HepG2 (cell line): ENCODE measurements around the gene GPLD1. TPM values are rescaled to one million over a fixed set of nuclear protein-coding genes. Genes with fewer than 3 reads are reported as not detected.

Source experiments
- ATAC-seq: fragments of 200-7000 bp; cut with Tn5 transposase; 3 replicates; pipeline ENCODE4 v1.9.1; 2020; ENCODE audit warnings: mild to moderate bottlenecking, moderate library complexity
- BruUV-seq: library from RNA; stranded (reverse); fragments of 400-500 nt; replicated peaks from 2 replicates; lab custom pipeline; 2021; lab: Mats Ljungman, UMichigan
- CTCF ChIA-PET: fragments of 300-600 bp; formaldehyde crosslinking; extraction: SDS; loops from one replicate; lab custom pipeline; 2021; ENCODE audit warnings: low total read pairs, inconsistent platforms, low intra/inter-chr PET ratio; lab: Yijun Ruan, JAX
- POLR2A ChIA-PET: fragments of 350-600 bp; sonication (Branson Sonifier 250); formaldehyde crosslinking; loops from one replicate; lab custom pipeline; 2020; ENCODE audit warnings: antibody characterized with exemption, inconsistent platforms; lab: Yijun Ruan, JAX
- DNase-seq: peaks from one replicate; pipeline ENCODE4 v3.0.0-alpha.2; 2015; ENCODE audit warnings: low spot score
- FAIRE-seq: peaks from 3 replicates; lab custom pipeline; 2011; peaks lifted over from hg19 to GRCh38; lab: Jason Lieb, UNC
- H2AFZ ChIP-seq: one replicate; pipeline ENCODE4 v1.6.1; 2011; ENCODE audit warnings: low read length, inconsistent platforms
- H3K27ac ChIP-seq: fragments of 300-600 bp; 3 replicates; pipeline ENCODE4 v1.8.0; 2011; ENCODE audit warnings: mixed run types, mild to moderate bottlenecking, mixed read lengths, low read length, inconsistent platforms; ENCODE audit not compliant: insufficient read depth; ENCODE audit errors: extremely low read length
- H3K27me3 ChIP-seq, 2 experiments: fragments of 200-600 bp in 1 of 2; 2 replicates in 1 of 2; 3 replicates in 1 of 2; pipeline versions ENCODE4 v1.6.0 to v1.8.0; 2011; ENCODE audit warnings: low read length in 2 of 2, mild to moderate bottlenecking in 2 of 2, moderate library complexity in 2 of 2, inconsistent platforms in 1 of 2; ENCODE audit not compliant: insufficient read depth in 2 of 2, control insufficient read depth in 1 of 2
- H3K36me3 ChIP-seq, 2 experiments: fragments of 200-600 bp in 1 of 2; replicated peaks in 1 of 2; 2 replicates in 1 of 2; 3 replicates in 1 of 2; pipeline versions ENCODE4 v1.5.1 to v1.8.0; 2011; ENCODE audit warnings: low read length in 2 of 2, inconsistent platforms in 1 of 2; ENCODE audit not compliant: insufficient read depth in 2 of 2, control insufficient read depth in 1 of 2
- H3K4me1 ChIP-seq: 2 replicates; pipeline ENCODE4 v1.5.1; 2012; ENCODE audit warnings: low read length, inconsistent platforms; ENCODE audit not compliant: insufficient read depth
- H3K4me2 ChIP-seq: 2 replicates; pipeline ENCODE4 v1.6.0; 2011; ENCODE audit warnings: low read depth, low read length, inconsistent platforms
- H3K4me3 ChIP-seq, 3 experiments: fragments of 200-600 bp in 1 of 3; sonication (generic), shearing (Covaris generic) in 1 of 3; replicated peaks in 1 of 3; 2 replicates each; pipeline ENCODE4 v1.5.1; 2011 to 2016; ENCODE audit warnings: low read length in 3 of 3, inconsistent platforms in 2 of 3, low read depth in 2 of 3, mild to moderate bottlenecking in 2 of 3, control low read depth in 1 of 3, mixed read lengths in 1 of 3; ENCODE audit not compliant: insufficient read depth in 1 of 3
- H3K79me2 ChIP-seq: one replicate; pipeline ENCODE4 v1.6.1; 2011; ENCODE audit warnings: low read length, inconsistent platforms; ENCODE audit not compliant: insufficient read depth
- H3K9ac ChIP-seq: 2 replicates; pipeline ENCODE4 v1.6.0; 2011; ENCODE audit warnings: mild to moderate bottlenecking, low read depth, low read length, inconsistent platforms; ENCODE audit not compliant: insufficient read depth
- H3K9me3 ChIP-seq: 2 replicates; pipeline ENCODE4 v1.5.1; 2012; ENCODE audit warnings: mild to moderate bottlenecking, low read length
- H4K20me1 ChIP-seq: 2 replicates; pipeline ENCODE4 v1.6.0; 2011; ENCODE audit warnings: inconsistent platforms, mild to moderate bottlenecking, low read length, moderate library complexity; ENCODE audit not compliant: insufficient read depth
- CEBPB ChIP-seq: IDR thresholded peaks from 2 replicates; pipeline ENCODE4 v1.6.1; 2011; ENCODE audit warnings: low read depth, low read length, improper control_type of control experiment, borderline replicate concordance
- DMAP1 ChIP-seq: IDR thresholded peaks from 2 replicates; pipeline ENCODE4 v1.6.1; 2016
- NCOA2 ChIP-seq: sonication (generic); formaldehyde crosslinking; IDR thresholded peaks from 2 replicates; pipeline ENCODE4 v1.8.0; 2022; ENCODE audit warnings: inconsistent platforms
- NFKBIZ ChIP-seq: IDR thresholded peaks from 2 replicates; pipeline ENCODE4 v1.6.1; 2018; ENCODE audit warnings: missing genetic modification reagents, missing compliant biosample characterization
- PITX1 ChIP-seq: sonication (generic); formaldehyde crosslinking; IDR thresholded peaks from 2 replicates; pipeline ENCODE4 v1.5.1; 2020; ENCODE audit warnings: mild to moderate bottlenecking, missing genetic modification reagents
- POLR2A ChIP-seq, 2 experiments: IDR thresholded peaks; 2 replicates each; pipeline ENCODE4 v1.6.1; 2011; ENCODE audit warnings: low read depth in 2 of 2, low read length in 2 of 2, mild to moderate bottlenecking in 1 of 2, moderate library complexity in 1 of 2; ENCODE audit not compliant: insufficient read depth in 1 of 2
- POLR2AphosphoS2 ChIP-seq: IDR thresholded peaks from 2 replicates; pipeline ENCODE4 v1.6.1; 2011; ENCODE audit warnings: low read depth, low read length, improper control_type of control experiment
- RFX5 ChIP-seq: IDR thresholded peaks from 2 replicates; pipeline ENCODE4 v1.6.1; 2011; ENCODE audit warnings: low read depth, low read length, improper control_type of control experiment
- SIX4 ChIP-seq: sonication (generic); formaldehyde crosslinking; IDR thresholded peaks from 2 replicates; pipeline ENCODE4 v1.4.0; 2020; ENCODE audit warnings: missing genetic modification reagents
- YY1 ChIP-seq: IDR thresholded peaks from 2 replicates; pipeline ENCODE4 v1.6.1; 2011; ENCODE audit warnings: low read length, low read depth, moderate library complexity, mild to moderate bottlenecking; ENCODE audit not compliant: insufficient read depth, insufficient replicate concordance
- ZFYVE20 ChIP-seq: sonication (generic); formaldehyde crosslinking; IDR thresholded peaks from 2 replicates; pipeline ENCODE4 v1.8.0; 2023; ENCODE audit warnings: low read depth, mild to moderate bottlenecking, moderate library complexity, missing genetic modification reagents, borderline replicate concordance
- ZMAT3 ChIP-seq: sonication (generic); formaldehyde crosslinking; conservative IDR thresholded peaks from 2 replicates; pipeline ENCODE4 v1.7.0; 2021; ENCODE audit warnings: missing genetic modification reagents
- ZNF10 ChIP-seq: sonication (generic); formaldehyde crosslinking; IDR thresholded peaks from 2 replicates; pipeline ENCODE4 v1.4.0; 2020; ENCODE audit warnings: mild to moderate bottlenecking, low read depth, missing genetic modification reagents, borderline replicate concordance
- ZNF3 ChIP-seq: IDR thresholded peaks from 2 replicates; pipeline ENCODE4 v1.7.0; 2017; ENCODE audit warnings: inconsistent platforms
- WGBS: methylation state at CpG from one replicate; pipeline ENCODE4 v1.1.6; 2017; ENCODE audit warnings: low lambda C conversion rate; 5-methylcytosine and 5-hydroxymethylcytosine counted together
- in situ Hi-C: cut with HindIII; loops from 2 replicates; pipeline ENCODE4 v1.10.0; 2017; ENCODE audit warnings: low pct_unique_long_range_greater_than_20kb; ENCODE audit not compliant: extremely low pct_ligation_motif_present
- intact Hi-C: fragments of 100-400 bp; cut with micrococcal nuclease; formaldehyde crosslinking; loops from one replicate; pipeline ENCODE4 v1.10.0; 2022; ENCODE audit not compliant: unreplicated experiment
- polyA plus RNA-seq, 8 experiments: library from polyadenylated mRNA; depleted of rRNA in 3 of 8; stranded (reverse) in 7 of 8; unstranded in 1 of 8; fragments of >200 nt; fragmentation: Illumina TruSeq in 4 of 8; extraction: Trizol in 4 of 8; gene quantifications; 2 replicates each; pipeline versions ENCODE4 v1.2.1 to v1.2.3, GENCODE V29; 2011 to 2016; ENCODE audit warnings: low read depth in 4 of 8, missing spikeins in 1 of 8, mixed read lengths in 1 of 8; ENCODE audit not compliant: insufficient read depth in 1 of 8
- total RNA-seq, 5 experiments: library from RNA; depleted of rRNA; stranded (reverse); fragments of >200 nt; fragmentation: Illumina TruSeq; extraction: Trizol; gene quantifications; 2 replicates each; pipeline ENCODE4 v1.2.3, GENCODE V29; 2016; ENCODE audit warnings: low read depth in 1 of 5
- TF ChIP-seq, protein P1 (sequence below): sonication (generic); formaldehyde crosslinking; IDR thresholded peaks from 2 replicates; pipeline ENCODE4 v1.5.1; 2020; ENCODE audit warnings: mild to moderate bottlenecking, missing genetic modification reagents, borderline replicate concordance
- TF ChIP-seq, protein P2 (sequence below): IDR thresholded peaks from 2 replicates; pipeline ENCODE4 v1.6.1; 2016; ENCODE audit warnings: missing biosample characterization, missing genetic modification reagents, low read depth
- TF ChIP-seq, protein P3 (sequence below): sonication (generic); formaldehyde crosslinking; IDR thresholded peaks from 2 replicates; pipeline ENCODE4 v1.5.0; 2020; ENCODE audit warnings: mild to moderate bottlenecking, missing genetic modification reagents
- TF ChIP-seq, protein P4 (sequence below): sonication (generic); formaldehyde crosslinking; IDR thresholded peaks from 2 replicates; pipeline ENCODE4 v1.5.0; 2020; ENCODE audit warnings: missing genetic modification reagents

The GPLD1 gene
- total and polyA plus RNA-seq, 2 of the 13 experiments (the other 11 are each of a cell fraction or from before 2014, with no cell fraction given), result 6.2 to 7.6 TPM

DNA sequence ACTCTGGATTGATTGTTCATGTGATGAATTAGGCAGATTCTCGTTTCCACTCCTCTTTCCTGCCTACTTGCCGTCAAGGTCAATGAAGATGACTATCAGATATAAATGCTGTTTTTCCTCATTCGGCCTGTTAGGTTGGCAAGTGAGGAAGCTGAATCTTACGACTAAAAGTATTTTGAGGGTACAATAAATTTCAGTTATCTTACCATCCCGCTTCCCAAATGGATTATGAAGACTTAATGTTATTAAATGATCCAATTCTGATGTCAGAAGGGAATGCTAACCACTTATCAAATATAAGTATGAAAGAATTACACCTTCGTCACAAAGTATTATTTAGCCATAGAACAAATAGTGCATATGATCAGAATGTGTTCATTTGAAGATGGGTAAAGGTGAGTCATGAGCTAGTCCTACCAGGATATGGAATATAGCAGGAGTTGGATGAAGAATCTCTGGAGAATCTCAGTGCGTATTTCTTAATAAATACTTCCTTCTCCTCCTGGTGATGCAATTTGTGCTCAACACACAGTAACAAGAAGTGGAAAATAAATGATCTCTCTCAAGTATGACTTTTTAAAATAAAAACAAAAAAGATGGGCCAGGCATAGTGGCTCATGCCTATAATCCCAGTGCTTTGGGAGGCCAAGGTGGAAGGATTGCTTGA, 4.6 kb downstream of the GPLD1 start (continued):
- TF ChIP-seq, protein P1, sequence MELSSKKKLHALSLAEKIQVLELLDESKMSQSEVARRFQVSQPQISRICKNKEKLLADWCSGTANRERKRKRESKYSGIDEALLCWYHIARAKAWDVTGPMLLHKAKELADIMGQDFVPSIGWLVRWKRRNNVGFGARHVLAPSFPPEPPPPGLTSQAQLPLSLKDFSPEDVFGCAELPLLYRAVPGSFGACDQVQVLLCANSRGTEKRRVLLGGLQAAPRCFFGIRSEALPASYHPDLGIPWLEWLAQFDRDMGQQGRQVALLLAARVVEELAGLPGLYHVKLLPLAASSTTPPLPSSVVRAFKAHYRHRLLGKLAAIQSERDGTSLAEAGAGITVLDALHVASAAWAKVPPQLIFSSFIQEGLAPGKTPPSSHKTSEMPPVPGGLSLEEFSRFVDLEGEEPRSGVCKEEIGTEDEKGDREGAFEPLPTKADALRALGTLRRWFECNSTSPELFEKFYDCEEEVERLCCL, result no peak
- TF ChIP-seq, protein P2, sequence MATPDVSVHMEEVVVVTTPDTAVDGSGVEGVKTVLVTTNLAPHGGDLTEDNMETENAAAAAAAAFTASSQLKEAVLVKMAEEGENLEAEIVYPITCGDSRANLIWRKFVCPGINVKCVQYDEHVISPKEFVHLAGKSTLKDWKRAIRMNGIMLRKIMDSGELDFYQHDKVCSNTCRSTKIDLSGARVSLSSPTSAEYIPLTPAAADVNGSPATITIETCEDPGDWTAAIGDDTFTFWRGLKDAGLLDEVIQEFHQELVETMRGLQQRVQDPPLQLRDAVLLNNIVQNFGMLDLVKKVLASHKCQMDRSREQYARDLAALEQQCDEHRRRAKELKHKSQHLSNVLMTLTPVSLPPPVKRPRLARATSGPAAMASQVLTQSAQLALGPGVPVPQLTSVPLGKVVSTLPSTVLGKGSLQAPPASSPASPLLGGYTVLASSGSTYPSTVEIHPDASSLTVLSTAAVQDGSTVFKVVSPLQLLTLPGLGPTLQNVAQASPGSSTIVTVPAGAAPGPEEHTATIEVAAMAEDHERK (CRISPR knock-in tag), result no peak
- TF ChIP-seq, protein P3, sequence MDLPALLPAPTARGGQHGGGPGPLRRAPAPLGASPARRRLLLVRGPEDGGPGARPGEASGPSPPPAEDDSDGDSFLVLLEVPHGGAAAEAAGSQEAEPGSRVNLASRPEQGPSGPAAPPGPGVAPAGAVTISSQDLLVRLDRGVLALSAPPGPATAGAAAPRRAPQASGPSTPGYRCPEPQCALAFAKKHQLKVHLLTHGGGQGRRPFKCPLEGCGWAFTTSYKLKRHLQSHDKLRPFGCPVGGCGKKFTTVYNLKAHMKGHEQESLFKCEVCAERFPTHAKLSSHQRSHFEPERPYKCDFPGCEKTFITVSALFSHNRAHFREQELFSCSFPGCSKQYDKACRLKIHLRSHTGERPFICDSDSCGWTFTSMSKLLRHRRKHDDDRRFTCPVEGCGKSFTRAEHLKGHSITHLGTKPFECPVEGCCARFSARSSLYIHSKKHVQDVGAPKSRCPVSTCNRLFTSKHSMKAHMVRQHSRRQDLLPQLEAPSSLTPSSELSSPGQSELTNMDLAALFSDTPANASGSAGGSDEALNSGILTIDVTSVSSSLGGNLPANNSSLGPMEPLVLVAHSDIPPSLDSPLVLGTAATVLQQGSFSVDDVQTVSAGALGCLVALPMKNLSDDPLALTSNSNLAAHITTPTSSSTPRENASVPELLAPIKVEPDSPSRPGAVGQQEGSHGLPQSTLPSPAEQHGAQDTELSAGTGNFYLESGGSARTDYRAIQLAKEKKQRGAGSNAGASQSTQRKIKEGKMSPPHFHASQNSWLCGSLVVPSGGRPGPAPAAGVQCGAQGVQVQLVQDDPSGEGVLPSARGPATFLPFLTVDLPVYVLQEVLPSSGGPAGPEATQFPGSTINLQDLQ (CRISPR knock-in tag), result no peak

DNA sequence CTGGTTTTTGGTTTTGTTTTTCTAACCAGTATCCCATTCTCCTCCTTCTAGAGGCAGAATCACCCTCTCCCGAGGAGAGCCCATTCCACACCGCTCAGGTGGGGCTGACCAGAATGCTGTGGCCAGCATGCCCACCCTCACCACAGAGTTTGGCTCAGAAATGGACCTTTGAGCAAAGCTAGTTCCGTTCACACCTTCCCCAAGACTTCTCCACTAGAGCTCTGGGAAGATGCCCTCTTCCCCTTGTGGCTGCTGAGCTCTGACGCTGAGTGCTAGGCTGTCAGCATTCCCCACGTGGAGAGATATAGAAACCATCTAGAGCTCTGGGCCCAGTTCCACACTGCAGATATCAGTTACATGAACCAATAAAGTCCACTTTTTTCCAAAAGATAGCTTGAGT, 7.9 kb downstream of the GPLD1 start:
- Histone ChIP-seq H4K20me1 (no peaks in the 10 kb centered on the region), H3K9me3 (no peaks in the 10 kb centered on the region), H3K4me1 (no peaks in the 10 kb centered on the region), H2AFZ (no peak overlapping the region), H3K36me3 (peaks cover 0 to 3% of the 10 kb centered on the region in 2 experiments; a peak in 1 of 5 replicates), H3K9ac (no peak overlapping the region), H3K27me3 (no peaks in the 10 kb centered on the region), H3K27ac (no peak overlapping the region), H3K4me2 (no peak overlapping the region), H3K4me3 (no peak overlapping the region), H3K79me2 (no peaks in the 10 kb centered on the region)
- ChIA-PET POLR2A (interaction anchor here (3.1 kb wide), 1 partner anchor 13 kb away, joined by 7 read pairs; the partner anchor contains the start of gene ALDH5A1), CTCF (no interaction called here)
- FAIRE-seq (no peak), DNase-seq (no peak), ATAC-seq (no peak)
- in situ Hi-C loops, result no loop called here
- intact Hi-C loops, result no loop called here
- BruUV-seq, result no TSS peak
- WGBS, result 98% methylated on average over 5 of the region's 5 CpGs
- no peak for TF ChIP-seq CEBPB
- no peak for TF ChIP-seq YY1
- no peak for TF ChIP-seq SIX4 (CRISPR knock-in tag)
- TF ChIP-seq, protein P4, sequence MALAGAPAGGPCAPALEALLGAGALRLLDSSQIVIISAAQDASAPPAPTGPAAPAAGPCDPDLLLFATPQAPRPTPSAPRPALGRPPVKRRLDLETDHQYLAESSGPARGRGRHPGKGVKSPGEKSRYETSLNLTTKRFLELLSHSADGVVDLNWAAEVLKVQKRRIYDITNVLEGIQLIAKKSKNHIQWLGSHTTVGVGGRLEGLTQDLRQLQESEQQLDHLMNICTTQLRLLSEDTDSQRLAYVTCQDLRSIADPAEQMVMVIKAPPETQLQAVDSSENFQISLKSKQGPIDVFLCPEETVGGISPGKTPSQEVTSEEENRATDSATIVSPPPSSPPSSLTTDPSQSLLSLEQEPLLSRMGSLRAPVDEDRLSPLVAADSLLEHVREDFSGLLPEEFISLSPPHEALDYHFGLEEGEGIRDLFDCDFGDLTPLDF, result no peak
- TF ChIP-seq RFX5, result no peak
- no peak for TF ChIP-seq NFKBIZ (CRISPR knock-in tag)
- no peak for TF ChIP-seq ZMAT3 (CRISPR knock-in tag)
- no peak for TF ChIP-seq PITX1
- TF ChIP-seq DMAP1, result no peak
- no peak for TF ChIP-seq POLR2AphosphoS2
- TF ChIP-seq ZNF10, result no peak
- TF ChIP-seq NCOA2 (CRISPR knock-in tag), result no peak
- no peak for TF ChIP-seq ZFYVE20 (CRISPR knock-in tag)
- no peak for TF ChIP-seq POLR2A (IDR thresholded peaks at IDR 0.05; ENCODE audit: insufficient read depth in 1 of 2, low read depth in 2 of 2, low read length in 2 of 2)
- TF ChIP-seq ZNF3 (CRISPR knock-in tag), result no peak
